HG03175 (cell line): ENCODE results near the gene SV2C.

Experiments
- ATAC-seq: cut with Tn5 transposase; IDR thresholded peaks from one replicate; pipeline ENCODE4 v1.9.1; 2021; ENCODE audit warnings: mild to moderate bottlenecking, moderate library complexity; ENCODE audit not compliant: unreplicated experiment

The SV2C gene

DNA sequence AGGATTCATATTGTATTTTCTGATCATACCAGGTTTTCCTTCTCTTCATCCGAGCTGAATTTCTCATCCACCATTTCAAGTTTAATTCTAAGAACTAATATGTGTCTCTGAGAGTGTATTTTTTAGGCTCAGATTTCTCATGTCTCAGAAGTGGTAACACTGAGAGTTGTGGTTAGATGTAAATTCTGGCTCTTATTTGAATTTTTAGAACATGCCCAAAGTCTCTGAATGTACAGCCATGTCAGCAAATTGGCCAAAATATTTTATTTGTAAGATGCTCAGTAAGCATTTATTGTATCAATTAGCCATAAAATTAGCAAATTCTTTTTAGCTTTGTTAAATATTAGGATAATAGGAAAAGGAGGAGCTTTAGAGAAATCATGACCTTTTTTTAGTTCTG, 16.6 kb downstream of the SV2C start:
- peak; percentile 38 for ATAC-seq

DNA sequence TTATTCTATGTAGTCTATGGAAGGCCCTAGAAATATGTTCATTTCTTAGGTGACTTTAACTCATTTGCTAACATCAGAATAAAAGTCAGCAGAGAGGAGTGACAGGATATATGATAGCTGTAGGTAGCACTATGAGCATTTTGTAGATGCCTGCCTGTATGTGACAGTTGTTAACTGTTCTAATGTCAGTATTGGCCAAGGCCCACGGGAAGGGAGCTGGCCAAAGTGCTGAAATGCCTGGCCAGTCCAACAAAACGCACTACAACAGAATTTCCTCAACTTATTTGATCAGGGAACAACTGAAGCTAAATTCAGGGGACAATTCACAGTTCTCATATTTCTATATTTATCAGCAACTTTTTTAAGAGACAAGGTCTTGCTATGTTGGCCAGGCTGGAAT, 20.8 kb downstream of the SV2C start:
- no peak for ATAC-seq

DNA sequence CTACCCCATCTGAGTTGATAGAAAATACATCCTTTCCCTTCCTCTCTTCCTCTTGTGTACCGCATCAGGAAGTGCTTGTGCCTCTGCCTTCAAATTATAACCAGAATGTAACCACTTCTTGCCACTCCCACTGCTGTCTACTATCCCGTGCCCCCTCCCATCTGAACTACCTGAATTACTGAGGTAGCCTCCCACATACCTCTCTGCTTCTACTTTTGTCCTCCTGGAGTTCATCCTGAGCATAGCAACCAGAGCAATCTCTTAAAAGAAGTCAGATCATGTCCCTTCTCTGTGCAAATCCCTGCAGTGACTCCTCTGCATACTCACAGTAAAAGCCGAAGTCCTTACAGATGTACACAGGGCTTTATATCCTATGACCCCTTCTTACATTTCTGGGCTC, 23.0 kb downstream of the SV2C start:
- ATAC-seq: no peak

DNA sequence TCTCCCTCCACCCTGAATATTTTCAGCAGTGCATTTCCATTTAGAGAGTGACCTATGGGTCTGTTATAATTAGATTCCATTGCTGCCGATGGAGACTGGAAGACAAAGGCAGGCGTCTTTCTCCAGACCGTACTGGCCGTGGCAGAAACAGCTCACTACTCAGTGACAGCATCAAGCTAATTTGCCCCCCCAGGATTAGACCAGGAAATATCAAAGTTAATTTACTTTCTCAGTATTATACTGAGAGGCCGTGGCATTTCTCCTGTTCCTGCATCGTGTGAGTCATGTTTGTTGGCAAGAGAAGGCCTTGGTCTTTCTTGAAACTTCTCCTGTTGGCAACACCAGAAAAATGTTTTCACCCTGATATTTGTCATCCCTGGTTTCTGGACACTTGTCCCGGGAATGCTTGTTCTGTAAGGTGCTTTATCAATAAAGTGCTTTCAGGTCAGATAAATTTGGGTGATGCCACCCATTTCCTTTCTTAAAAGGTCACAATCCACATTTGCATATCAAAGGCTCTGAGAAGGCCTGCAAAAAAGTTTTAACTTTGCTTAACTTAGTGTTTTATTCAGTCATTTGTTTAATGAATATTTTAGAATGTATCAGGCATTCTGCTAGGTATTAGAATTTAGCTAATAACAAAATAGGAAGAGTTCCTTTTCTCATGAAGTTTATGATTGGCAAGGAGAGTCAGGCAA, 28.4 kb downstream of the SV2C start:
- ATAC-seq: no peak

DNA sequence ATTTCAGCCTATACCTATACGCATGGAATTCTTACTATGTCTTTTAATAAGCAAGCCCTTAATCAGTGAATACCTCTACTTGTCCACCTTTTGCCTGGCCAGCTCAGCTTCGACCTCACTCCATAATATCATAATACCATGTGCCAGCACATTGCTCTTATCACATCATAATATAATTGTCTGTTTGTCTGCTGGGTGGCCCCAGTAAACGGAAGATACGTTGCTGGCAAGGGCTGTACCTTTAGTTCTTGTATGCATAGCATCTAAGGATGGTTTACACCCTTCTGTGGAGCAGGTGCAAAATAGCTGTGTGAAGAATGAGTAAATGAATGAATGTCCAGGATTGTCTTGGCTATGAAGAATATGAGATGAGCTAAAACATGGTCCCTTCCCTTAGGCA, 29.9 kb downstream of the SV2C start:
- ATAC-seq: no peak

DNA sequence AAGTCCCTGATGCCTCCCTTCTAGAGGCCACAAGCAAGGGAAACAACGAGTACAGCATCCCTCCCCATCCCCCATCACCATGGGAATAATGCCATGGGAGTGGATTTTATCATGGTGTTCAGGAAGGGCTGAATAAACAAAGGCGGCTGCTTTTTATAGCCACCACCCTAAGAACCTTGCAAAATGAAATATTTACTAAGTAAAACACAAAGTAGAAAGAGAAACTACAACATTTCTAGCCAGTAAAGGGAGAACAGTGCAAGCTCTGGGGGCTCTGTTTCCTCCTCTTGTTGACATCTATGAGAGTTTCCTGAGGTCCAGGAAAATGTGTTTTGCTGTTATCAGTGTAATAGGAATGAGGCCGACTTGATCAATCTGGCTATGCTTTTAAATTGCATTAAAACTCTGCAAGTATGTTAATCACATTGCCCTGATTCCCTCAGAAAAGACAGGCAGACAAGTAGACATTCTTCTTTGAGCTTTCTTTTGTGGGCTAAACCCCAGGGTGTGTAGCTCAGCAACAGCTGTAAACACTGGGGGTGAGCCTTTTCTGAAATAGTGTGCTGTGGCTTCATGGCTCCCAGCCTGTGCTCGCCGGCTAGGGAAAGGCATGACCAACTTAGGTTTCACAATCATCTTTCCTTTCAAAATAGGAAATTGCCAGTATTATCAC, 31.1 kb downstream of the SV2C start:
- ATAC-seq: no peak

DNA sequence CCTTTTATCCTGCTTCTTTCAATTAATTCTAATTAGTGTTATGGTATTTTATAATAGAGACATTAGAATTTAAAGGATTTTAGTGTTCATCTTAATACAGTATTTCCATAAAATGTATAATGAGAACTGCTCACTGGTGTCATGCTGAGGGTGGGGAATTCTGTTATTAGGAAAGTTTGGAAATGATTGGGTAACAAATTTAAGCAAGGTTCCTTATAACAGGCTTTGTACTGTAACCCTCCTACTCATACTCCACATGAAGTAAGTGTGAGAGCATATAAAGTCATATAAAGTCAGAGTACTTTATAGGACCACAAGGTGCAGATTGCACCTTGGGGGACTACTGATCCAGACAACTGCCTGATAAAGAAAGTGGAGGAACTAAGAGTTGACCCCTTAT, 42.2 kb downstream of the SV2C start:
- no peak for ATAC-seq

DNA sequence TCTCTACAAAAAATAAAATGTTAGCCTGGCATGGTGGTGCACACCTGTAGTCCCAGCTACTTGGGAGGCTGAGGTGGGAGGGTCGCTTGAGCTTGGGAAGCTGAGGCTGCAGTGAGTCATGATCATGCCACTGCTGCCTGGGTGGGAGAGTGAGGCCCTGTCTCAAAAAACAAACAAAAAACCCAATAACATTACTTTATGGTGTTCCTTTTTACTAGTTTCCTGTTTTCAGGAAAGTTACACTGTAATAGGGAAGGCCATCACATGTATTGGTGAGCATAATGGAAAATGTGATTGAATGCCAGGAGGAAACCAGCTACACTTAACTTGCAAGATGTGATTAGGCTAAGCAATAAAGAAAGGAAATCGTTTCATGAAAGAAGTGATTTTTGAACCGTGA, 42.7 kb downstream of the SV2C start:
- ATAC-seq: no peak

DNA sequence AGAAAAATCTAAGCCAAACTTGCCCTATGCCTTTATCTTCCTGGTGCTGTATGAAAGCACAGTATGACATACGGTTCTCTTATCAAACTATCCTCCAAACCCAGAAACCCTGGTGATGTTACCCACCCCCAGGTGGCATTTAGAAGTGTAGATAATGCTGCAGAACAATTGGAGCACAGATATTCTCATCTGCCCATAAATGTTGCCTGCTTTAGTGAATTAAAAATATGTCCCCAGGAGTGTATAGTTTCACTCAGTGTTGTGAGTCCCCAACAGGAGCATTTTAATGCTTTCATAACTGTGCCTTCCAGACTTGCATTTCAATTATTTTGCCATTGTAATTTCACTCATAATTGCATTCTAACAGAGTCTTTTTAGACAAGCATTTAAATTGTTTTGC, 50.8 kb downstream of the SV2C start:
- no peak for ATAC-seq

DNA sequence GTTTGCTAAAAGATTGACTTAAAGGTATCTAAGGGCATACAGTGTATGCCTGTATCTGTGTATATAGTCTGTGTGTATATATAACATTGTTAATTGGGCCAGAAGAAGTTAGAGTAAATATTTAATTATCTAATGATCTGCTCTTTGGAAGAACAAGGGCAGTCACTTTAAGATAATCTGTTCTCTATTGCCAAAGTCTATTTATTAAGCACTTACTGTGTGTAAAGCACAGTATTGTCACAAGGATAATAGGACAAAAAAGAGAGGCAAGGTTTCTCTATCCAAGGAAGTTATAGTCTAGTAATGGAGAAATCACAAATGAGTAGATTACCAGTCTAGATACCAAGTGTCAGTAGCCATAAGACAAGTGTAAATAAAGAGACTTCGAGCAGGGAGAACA, 51.5 kb downstream of the SV2C start:
- no peak for ATAC-seq

DNA sequence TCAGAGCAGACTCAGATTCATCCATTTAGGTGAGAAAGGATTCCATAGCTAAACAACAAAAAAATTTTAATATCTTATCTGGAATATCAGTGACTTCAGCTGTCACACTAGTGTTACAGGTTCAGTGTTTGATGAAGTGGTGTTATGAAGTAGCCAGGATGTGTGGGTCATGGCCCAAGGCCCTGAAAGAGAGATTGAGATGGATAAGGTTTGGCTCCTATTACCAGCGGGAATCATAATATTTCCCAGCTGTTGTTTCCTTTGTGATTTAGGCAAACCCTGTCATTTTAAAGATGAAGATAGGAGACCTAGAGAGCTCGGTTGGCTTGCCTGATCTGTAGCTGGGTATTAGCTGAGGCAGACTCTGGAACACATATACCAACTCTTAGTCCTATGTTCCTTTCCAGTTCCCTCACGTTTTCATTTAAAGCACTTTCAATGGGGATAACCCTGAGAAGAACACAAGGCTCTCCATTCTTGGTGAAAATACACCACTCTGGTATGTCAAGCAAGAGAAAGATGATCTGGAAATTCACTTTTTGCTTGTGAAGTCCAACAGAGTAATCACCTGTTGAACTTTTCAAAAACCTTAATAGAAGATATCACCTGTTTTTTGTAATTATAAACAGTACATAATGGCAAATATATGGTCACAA, 54.8 kb downstream of the SV2C start:
- no peak for ATAC-seq

DNA sequence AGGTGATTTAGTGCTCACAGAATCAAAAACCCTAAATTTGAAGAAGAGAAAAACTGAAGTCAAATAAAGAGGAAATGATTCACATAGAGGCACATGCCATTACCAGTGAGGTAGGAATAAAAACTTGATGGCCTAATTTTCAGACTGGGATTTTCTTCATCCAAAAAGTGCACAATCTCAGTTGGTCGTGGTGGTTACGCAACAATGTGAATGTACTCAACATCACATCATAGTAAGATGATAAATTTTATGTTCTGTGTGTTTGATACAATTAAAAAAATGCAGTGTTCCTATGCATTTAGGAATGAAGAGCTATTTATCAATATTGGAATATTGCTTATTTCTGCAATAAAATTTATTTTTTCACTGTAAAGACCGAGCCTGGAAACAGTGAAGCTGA, 60.7 kb downstream of the SV2C start:
- ATAC-seq: no peak

DNA sequence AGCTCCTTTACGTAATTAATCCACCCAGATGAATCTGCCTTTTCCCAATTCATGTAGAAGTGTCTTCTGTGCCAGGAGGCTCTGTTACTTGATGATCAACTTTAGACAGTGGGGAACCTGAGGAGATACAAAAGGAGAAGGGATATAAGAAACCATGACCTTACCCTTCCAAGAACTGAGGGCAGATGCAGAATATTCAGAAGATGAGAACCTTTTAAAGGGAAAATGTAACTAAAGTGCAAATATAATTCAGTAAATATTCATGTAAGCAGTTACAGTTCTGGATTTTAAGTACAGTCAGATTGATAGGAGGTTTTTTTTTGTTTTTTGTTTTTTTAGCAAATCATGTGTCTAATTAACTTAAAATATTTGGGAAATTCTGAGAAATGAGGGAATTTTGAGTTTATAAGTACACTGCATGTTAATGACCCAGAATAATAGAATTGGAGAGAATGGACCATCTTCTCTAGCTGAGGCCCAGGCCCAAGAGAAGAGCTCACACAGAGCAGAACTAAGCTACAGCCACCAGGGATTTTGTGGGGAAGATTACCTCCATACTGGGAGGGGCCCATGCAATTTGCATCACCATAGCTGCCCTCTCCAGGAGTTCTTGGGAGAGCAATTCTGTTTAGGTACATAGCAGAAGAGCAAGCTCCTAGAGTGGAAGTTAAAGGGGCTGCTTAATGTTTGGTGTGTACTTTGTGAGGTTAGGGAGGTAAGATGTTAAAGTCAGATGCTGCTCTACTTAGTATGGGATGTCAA, 61.5 kb downstream of the SV2C start:
- ATAC-seq: no peak

DNA sequence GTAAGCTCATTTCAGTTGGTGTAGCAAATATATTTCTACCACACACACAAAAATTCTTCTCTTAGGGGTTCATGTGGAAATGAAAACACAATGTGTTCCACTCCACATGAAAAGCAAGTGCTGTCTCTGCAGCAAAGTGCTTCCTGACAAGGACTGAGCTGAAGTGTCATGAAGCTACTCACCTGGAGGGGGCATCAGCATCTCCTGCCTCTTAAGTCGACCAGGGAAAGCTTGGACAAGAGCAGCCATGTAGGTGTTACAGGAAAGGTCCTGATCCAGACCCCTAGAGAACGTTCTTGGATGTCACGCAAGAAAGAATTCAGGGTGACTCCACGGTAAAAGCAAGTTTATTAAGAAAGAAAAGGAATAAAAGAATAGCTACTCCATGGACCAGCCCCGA, 62.8 kb downstream of the SV2C start:
- ATAC-seq: no peak

DNA sequence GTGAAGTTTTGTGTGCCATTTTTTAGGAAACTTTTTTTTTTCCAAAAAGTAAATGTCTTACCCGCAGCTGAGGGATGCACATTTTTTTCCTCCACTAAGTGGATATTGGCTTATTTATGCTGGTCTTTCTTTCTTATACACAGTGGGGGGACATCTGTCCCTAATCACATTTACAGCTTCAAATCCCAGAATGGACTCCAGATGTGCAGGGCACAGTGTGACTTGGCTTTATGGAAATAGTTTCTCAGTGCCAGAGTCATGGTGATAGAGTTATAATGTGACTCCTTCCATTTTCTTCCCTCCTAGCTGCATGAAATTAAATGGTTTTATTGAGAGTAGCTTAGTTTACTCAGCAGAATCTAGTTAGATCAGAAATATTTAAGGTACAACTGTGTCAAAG, 66.5 kb downstream of the SV2C start:
- ATAC-seq: no peak

DNA sequence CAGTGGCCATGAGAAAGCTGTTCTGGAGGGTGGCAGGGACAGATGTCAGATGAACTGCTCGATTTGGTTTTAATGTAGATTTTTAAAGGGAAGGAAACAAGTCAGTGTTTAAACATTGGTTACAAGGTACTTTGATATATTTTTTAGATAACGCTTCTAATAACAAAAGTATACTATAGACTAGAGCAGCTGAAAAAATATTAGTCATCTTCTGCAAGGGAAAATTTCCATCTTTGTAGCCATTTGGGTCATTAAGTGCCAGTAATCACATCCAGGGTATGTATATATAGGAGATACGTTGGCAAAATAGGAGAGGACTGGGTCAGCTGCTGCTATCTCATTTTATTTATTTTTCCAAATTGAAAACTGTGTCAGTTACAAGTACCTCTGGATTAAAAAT, 69.0 kb downstream of the SV2C start:
- no peak for ATAC-seq

DNA sequence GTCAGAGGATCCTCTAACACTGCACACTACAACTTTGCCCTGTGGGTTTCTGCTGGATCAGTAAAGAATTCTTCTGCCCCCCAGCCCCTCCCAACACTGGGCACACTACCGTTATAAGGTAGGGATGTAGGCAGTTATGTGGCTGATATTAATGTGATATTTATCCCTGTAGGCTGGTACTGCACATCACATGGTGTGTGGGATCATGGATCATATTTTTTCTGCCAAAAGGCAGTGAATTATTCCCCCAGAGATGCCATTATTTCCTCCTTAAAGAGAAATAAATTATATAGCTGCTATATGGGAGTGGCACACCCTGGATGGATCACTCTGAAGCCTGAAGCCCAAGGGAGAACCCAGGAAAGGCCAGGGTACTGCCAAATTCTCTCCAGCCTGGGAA, 69.5 kb downstream of the SV2C start:
- no peak for ATAC-seq

DNA sequence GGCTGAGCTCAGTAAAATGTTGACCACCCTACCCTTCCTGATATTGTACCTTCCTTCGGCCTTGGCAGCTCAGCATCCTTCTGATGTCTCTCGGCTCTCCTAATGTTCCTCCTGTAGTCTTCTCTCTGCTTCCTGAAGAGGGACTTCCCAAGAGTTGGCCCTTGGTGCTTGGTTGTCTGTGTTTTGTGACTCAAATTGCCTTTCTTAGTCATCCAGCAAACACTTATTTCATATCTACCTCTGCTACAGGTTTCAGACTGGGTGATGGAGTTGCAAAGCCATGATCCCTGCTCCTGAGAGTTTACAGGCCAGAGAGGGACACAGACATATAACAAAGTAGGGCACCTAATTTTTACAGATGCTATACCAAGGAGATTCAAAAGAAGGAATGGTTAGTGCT, 70.1 kb downstream of the SV2C start:
- ATAC-seq: no peak

DNA sequence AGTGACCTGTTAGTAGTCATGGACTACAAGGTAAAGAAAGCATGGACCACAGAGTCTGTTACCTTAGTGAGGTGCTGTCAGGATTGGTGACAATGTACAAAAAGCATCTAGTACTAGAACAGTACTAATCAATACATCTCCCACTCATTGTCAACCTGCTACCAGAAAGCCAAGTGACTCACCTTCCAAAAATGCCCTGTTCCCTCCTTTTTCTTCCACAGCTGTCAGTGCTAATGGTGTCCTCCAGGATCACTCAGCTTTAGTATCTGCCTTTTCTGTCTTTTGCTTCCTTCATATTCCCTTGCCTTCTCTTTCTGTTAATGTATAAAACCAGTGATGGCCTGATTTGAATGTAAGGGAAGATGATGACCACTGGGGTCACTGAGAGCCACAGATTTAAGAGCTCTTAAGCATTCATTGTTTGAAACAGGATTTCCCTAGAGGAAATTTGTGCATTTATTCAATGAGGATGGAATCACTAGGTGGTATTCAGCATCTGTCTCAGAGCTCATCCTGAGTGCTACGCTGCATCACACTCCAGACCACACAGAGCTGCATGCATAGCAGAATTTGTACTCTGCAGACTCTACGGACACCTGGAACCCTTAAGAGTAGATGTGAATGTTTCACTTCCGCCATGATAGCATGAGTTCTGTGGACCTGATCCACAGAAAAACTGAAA, 71.0 kb downstream of the SV2C start:
- no peak for ATAC-seq

DNA sequence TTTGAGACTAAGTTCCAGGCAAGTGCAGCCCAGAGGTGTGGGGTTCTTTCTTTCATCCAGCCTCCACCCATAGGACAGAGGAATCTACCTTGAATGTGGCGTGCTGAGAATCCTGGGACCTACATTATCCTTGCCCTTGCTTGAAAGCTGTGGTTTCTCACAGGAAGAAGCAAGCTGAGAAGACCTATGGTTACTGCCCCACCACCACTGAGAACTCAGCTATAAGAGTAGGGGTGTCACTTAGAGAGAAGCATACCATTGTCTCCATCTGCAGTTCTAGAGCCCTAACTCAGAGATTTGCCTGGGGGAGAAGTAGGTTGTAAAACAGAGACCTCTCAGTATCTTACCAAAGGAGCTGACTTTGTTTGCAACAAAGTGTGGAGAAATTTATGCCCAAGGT, 72.4 kb downstream of the SV2C start:
- no peak for ATAC-seq

DNA sequence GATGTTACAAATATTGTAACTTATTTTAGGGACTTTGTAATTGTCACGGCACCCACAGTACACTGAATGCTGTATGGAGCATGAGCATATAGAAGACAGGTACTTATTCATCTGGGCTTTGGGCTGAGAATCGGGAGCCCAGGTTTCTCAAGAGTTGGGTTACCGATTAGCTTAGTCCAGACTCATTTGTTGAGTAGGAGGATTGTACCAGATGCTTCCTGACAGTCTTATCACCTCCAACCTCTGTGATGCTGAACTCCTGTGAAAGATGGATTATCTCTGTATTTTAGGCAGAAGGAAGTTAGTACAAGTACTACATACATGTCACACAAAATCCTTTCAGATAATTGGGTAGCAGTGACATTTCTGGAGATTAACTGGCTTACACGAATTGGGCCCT, 79.2 kb downstream of the SV2C start:
- ATAC-seq: no peak
